Measurements from ENCODE around the gene B3GNT8. TPM values are rescaled to one million over a fixed set of nuclear protein-coding genes. Genes with fewer than 3 reads are reported as not detected.

The B3GNT8 gene
- total RNA-seq, 1 experiment from 2014 or later = not detected

DNA sequence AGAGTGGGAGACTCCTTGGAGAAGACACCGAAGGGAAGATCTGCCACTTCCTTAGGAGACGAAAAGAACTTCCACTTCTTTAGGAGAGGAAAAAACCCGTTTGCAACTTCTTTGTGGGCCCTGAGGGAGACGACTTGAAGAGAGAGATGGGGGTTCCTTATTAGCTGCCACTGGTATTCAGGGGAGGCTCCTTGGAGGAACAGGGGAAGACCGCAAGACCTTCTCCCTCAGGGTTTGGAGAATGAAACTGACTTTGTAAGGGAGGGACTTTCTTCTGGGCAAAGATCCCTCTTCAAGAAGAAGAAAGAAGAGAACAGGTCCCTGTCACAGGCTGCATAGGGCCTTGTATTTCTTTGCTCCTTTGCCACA lies 29.1 kb downstream of the B3GNT8 start:
- ChIA-PET POLR2A (ENCODE audit: unreplicated experiment) (no interaction called here), CTCF (no interaction called here)
- H4K20me1 ChIP-seq (ENCODE audit: insufficient read depth) = no peaks in the 10 kb centered on the region; the same call in none of the 2 replicates
- H3K27ac ChIP-seq = peak overlapping the region; percentile 79
- DNase-seq = no peak
- H3K4me1 ChIP-seq (replicated peaks; ENCODE audit: insufficient read depth) = peaks cover 19% of the 10 kb centered on the region
- H3K27me3 ChIP-seq (ENCODE audit: insufficient read depth, low read depth) = no peaks in the 10 kb centered on the region
- H3K9me3 ChIP-seq (ENCODE audit: insufficient read depth, low read depth) = no peaks in the 10 kb centered on the region
- H3K9me2 ChIP-seq (ENCODE audit: insufficient read depth) = no peaks in the 10 kb centered on the region
- BruUV-seq (replicated peaks) = TSS peak; percentile 61
- H3F3A ChIP-seq (ENCODE audit: insufficient read depth, low read depth) = no peaks in the 10 kb centered on the region; the same call in 1 of the 2 replicates
- intact Hi-C loops (cut with micrococcal nuclease; ENCODE audit: unreplicated experiment) = no loop called here
- H3K36me3 ChIP-seq (ENCODE audit: low read depth) = no peaks in the 10 kb centered on the region
- peaks cover 42% of the 10 kb centered on the region for H3K79me2 ChIP-seq (ENCODE audit: low read depth)
- peak overlapping the region; percentile 82 for H3K4me2 ChIP-seq
- H2AFZ ChIP-seq = peak overlapping the region; percentile 95
- TF ChIP-seq, protein P1, sequence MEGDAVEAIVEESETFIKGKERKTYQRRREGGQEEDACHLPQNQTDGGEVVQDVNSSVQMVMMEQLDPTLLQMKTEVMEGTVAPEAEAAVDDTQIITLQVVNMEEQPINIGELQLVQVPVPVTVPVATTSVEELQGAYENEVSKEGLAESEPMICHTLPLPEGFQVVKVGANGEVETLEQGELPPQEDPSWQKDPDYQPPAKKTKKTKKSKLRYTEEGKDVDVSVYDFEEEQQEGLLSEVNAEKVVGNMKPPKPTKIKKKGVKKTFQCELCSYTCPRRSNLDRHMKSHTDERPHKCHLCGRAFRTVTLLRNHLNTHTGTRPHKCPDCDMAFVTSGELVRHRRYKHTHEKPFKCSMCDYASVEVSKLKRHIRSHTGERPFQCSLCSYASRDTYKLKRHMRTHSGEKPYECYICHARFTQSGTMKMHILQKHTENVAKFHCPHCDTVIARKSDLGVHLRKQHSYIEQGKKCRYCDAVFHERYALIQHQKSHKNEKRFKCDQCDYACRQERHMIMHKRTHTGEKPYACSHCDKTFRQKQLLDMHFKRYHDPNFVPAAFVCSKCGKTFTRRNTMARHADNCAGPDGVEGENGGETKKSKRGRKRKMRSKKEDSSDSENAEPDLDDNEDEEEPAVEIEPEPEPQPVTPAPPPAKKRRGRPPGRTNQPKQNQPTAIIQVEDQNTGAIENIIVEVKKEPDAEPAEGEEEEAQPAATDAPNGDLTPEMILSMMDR (conservative IDR thresholded peaks at IDR 0.05) = no peak
- no peak for TF ChIP-seq EZH2 (IDR thresholded peaks at IDR 0.05; ENCODE audit: low read depth)
- peak overlapping the region; percentile 100 for H3K4me3 ChIP-seq

- intact Hi-C loops (cut with micrococcal nuclease; ENCODE audit: unreplicated experiment) = loop anchor here (2.0 kb wide), 1 partner anchor 45 kb away; the partner anchor contains the start of gene TGFB1
- CTCF ChIA-PET = no interaction called here
Observed at GRCh38 chr19:41397086-41398049, 29.8 kb downstream of the B3GNT8 start, which contains the start of the genes BCKDHA and EXOSC5. TSS of gene BCKDHA (plus strand) at chr19:41397818. CDS start at chr19:41397828, 10 bp downstream. TSS of gene EXOSC5 (minus strand) at chr19:41397359. CDS start at chr19:41397328, 31 bp downstream.

GRCh38 chr19:41395355-41395754 lies 31.8 kb downstream of the B3GNT8 start:
- Histone ChIP-seq H2AFZ (no peak overlapping the region), H3K79me2 (ENCODE audit: low read depth) (peaks cover 42% of the 10 kb centered on the region), H3K36me3 (ENCODE audit: low read depth) (0 out of 2 replicates have a peak, but pooled peaks cover 3% of the 10 kb centered on the region), H4K20me1 (ENCODE audit: insufficient read depth) (no peaks in the 10 kb centered on the region; the same call in none of the 2 replicates), H3K27ac (no peak overlapping the region), H3F3A (ENCODE audit: insufficient read depth, low read depth) (no peaks in the 10 kb centered on the region; the same call in 1 of the 2 replicates), H3K4me1 (replicated peaks; ENCODE audit: insufficient read depth) (peaks cover 19% of the 10 kb centered on the region), H3K4me2 (peak overlapping the region; percentile 82), H3K9me3 (ENCODE audit: insufficient read depth, low read depth) (no peaks in the 10 kb centered on the region), H3K4me3 (peak overlapping the region; percentile 100; the same call in 1 of the 2 replicates), H3K9me2 (ENCODE audit: insufficient read depth) (no peaks in the 10 kb centered on the region), H3K27me3 (ENCODE audit: insufficient read depth, low read depth) (no peaks in the 10 kb centered on the region)
- ChIA-PET CTCF (interaction anchor here (0.6 kb wide), 1 partner anchor 9 kb away, joined by 3 read pairs; no protein-coding TSS in a partner anchor), POLR2A (ENCODE audit: unreplicated experiment) (no interaction called here)
- intact Hi-C loops (cut with micrococcal nuclease; ENCODE audit: unreplicated experiment) = no loop called here
- no peak for DNase-seq
- BruUV-seq (replicated peaks) = no TSS peak
- TF ChIP-seq, protein P1 (conservative IDR thresholded peaks at IDR 0.05) = no peak
- TF ChIP-seq EZH2 (IDR thresholded peaks at IDR 0.05; ENCODE audit: low read depth) = no peak

More at GRCh38 chr19:41397086-41398049, 29.8 kb downstream of the B3GNT8 start, which contains the start of the genes BCKDHA and EXOSC5:
- no peaks in the 10 kb centered on the region; the same call in 1 of the 2 replicates for H3F3A ChIP-seq (ENCODE audit: insufficient read depth, low read depth)
- peak within 1 kb of the TSS; percentile 95 for H2AFZ ChIP-seq
- TSS peak; percentile 48 for BruUV-seq (replicated peaks)
- peak within 1 kb of the TSS; percentile 100 for H3K4me3 ChIP-seq
- DNase-seq = peak; percentile 98 to 99
- no peaks in the 10 kb centered on the region for H3K9me3 ChIP-seq (ENCODE audit: insufficient read depth, low read depth)
- TF ChIP-seq, protein P1 (conservative IDR thresholded peaks at IDR 0.05) = no peak
- TF ChIP-seq EZH2 (IDR thresholded peaks at IDR 0.05; ENCODE audit: low read depth) = no peak
- no peaks in the 10 kb centered on the region; the same call in none of the 2 replicates for H4K20me1 ChIP-seq (ENCODE audit: insufficient read depth)
- H3K9me2 ChIP-seq (ENCODE audit: insufficient read depth) = no peaks in the 10 kb centered on the region
- H3K27me3 ChIP-seq (ENCODE audit: insufficient read depth, low read depth) = no peaks in the 10 kb centered on the region
- POLR2A ChIA-PET (ENCODE audit: unreplicated experiment) = no interaction called here
- H3K79me2 ChIP-seq (ENCODE audit: low read depth) = peaks cover 42% of the 10 kb centered on the region
- peaks cover 19% of the 10 kb centered on the region for H3K4me1 ChIP-seq (replicated peaks; ENCODE audit: insufficient read depth)
- H3K4me2 ChIP-seq = peak within 1 kb of the TSS; percentile 82
- no peaks in the 10 kb centered on the region for H3K36me3 ChIP-seq (ENCODE audit: low read depth)
- H3K27ac ChIP-seq = peak within 1 kb of the TSS; percentile 79

All from PC-9 (cell line).